OCI-LY3 (cell line): ENCODE data around the gene ELK3.

Experiments used
- H2AFZ ChIP-seq: fragments of 200-600, 300-600 bp; shearing (Covaris generic); 2 replicates; pipeline ENCODE4 v1.6.0; 2014; ENCODE audit warnings: antibody characterized with exemption, low read depth, low read length
- H3K27ac ChIP-seq: fragments of 200-600, 300-600 bp; sonication (generic); 2 replicates; pipeline ENCODE4 v1.5.1; 2014; ENCODE audit warnings: mild to moderate bottlenecking, low read length, moderate library complexity, mixed read lengths
- H3K27me3 ChIP-seq: fragments of 200-600, 300-600 bp; sonication (generic); 2 replicates; pipeline ENCODE4 v1.6.1; 2014; ENCODE audit warnings: low read depth, low read length, mixed read lengths
- H3K36me3 ChIP-seq: fragments of 200-600, 300-600 bp; sonication (generic); replicated peaks from 2 replicates; pipeline ENCODE3; 2014; ENCODE audit warnings: low read depth, low read length, mixed read lengths
- H3K4me1 ChIP-seq: fragments of 300-600, 200-600 bp; sonication (generic); 2 replicates; pipeline ENCODE4 v1.6.1; 2014; ENCODE audit warnings: low read length, mixed read lengths
- H3K4me2 ChIP-seq: fragments of 200-600, 300-600 bp; sonication (generic); 2 replicates; pipeline ENCODE4 v1.6.1; 2014; ENCODE audit warnings: low read length, mixed read lengths
- H3K4me3 ChIP-seq: fragments of 300-600, 200-600 bp; sonication (generic); 2 replicates; pipeline ENCODE4 v1.5.1; 2014; ENCODE audit warnings: antibody characterized with exemption, mild to moderate bottlenecking, low read length, moderate library complexity
- H3K79me2 ChIP-seq: fragments of 300-600, 200-600 bp; shearing (Covaris generic); 2 replicates; pipeline ENCODE4 v1.6.1; 2014; ENCODE audit warnings: mild to moderate bottlenecking, low read length, mixed read lengths
- H3K9ac ChIP-seq: fragments of 300-600, 200-600 bp; shearing (Covaris generic); 2 replicates; pipeline ENCODE4 v1.6.0; 2014; ENCODE audit warnings: mild to moderate bottlenecking, low read length, moderate library complexity
- H3K9me3 ChIP-seq: fragments of 200-600, 300-600 bp; shearing (Covaris generic); 2 replicates; pipeline ENCODE4 v1.6.1; 2014; ENCODE audit warnings: low read length, mixed read lengths; ENCODE audit not compliant: insufficient read depth
- H4K20me1 ChIP-seq: fragments of 200-600, 300-600 bp; sonication (generic); 2 replicates; pipeline ENCODE4 v1.6.1; 2016; ENCODE audit warnings: low read length, mixed read lengths; ENCODE audit not compliant: insufficient read depth
- EZH2phosphoT487 ChIP-seq: fragments of 200-600 bp; shearing (Covaris generic); IDR thresholded peaks from 2 replicates; pipeline ENCODE4 v1.6.1; 2018; ENCODE audit warnings: antibody characterized with exemption, mixed run types, low read depth
- TF ChIP-seq, protein P1 (sequence below): fragments of 200-600, 300-600 bp; sonication (generic); IDR thresholded peaks from 2 replicates; pipeline ENCODE4 v1.5.1; 2014; ENCODE audit warnings: antibody characterized with exemption, low read length, low read depth

The ELK3 gene

GRCh38 chr12:96265400-96265799, 71.2 kb downstream of the ELK3 start:
- Histone ChIP-seq H3K9ac (no peak overlapping the region), H4K20me1 (peaks cover 9% of the 10 kb centered on the region; the same call in 1 of the 2 replicates), H3K36me3 (peaks cover 44% of the 10 kb centered on the region), H3K4me2 (no peak overlapping the region), H3K9me3 (no peaks in the 10 kb centered on the region), H3K27ac (no peak overlapping the region), H3K79me2 (peaks cover 7% of the 10 kb centered on the region; the same call in 1 of the 2 replicates), H3K4me1 (peaks cover 9% of the 10 kb centered on the region), H2AFZ (no peak overlapping the region), H3K27me3 (no peaks in the 10 kb centered on the region), H3K4me3 (no peak overlapping the region)
- no peak for TF ChIP-seq EZH2phosphoT487
- TF ChIP-seq, protein P1, sequence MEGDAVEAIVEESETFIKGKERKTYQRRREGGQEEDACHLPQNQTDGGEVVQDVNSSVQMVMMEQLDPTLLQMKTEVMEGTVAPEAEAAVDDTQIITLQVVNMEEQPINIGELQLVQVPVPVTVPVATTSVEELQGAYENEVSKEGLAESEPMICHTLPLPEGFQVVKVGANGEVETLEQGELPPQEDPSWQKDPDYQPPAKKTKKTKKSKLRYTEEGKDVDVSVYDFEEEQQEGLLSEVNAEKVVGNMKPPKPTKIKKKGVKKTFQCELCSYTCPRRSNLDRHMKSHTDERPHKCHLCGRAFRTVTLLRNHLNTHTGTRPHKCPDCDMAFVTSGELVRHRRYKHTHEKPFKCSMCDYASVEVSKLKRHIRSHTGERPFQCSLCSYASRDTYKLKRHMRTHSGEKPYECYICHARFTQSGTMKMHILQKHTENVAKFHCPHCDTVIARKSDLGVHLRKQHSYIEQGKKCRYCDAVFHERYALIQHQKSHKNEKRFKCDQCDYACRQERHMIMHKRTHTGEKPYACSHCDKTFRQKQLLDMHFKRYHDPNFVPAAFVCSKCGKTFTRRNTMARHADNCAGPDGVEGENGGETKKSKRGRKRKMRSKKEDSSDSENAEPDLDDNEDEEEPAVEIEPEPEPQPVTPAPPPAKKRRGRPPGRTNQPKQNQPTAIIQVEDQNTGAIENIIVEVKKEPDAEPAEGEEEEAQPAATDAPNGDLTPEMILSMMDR, result no peak

- H3K9ac ChIP-seq, result no peak overlapping the region
- H3K27ac ChIP-seq, result no peak overlapping the region
- peaks cover 9% of the 10 kb centered on the region; the same call in 1 of the 2 replicates for H4K20me1 ChIP-seq
- no peak overlapping the region for H3K4me3 ChIP-seq
- no peaks in the 10 kb centered on the region for H3K27me3 ChIP-seq
- H3K9me3 ChIP-seq, result no peaks in the 10 kb centered on the region
- no peak for TF ChIP-seq EZH2phosphoT487
- TF ChIP-seq, protein P1, result no peak
- H3K79me2 ChIP-seq, result peaks cover 5% of the 10 kb centered on the region; the same call in 1 of the 2 replicates
- H2AFZ ChIP-seq, result no peak overlapping the region
- peaks cover 41% of the 10 kb centered on the region for H3K36me3 ChIP-seq
- no peak overlapping the region for H3K4me2 ChIP-seq
- H3K4me1 ChIP-seq, result peaks cover 9% of the 10 kb centered on the region
These were observed 71.7 kb downstream of the ELK3 start for GRCh38 chr12:96265836-96266235.

DNA sequence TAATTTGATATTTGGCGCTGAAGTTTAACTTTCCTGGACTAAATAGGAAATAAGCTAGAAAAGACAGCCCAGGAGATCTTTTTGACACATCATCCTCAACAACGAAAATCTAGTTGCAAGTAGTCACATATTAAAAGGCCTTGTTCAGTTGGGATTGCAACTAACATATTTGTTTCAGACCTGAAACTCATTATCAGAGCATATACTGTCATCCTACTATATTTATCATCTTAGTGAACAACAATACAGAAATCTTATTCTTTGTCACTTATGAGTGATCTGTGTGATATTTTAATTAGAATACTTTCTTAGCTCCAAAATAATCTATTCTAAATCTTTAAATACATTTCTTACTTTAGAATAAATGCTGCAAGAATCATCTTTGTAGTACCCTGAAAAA, 72.1 kb downstream of the ELK3 start:
- no peak overlapping the region for H2AFZ ChIP-seq
- H3K36me3 ChIP-seq, result peaks cover 41% of the 10 kb centered on the region
- TF ChIP-seq EZH2phosphoT487, result no peak
- TF ChIP-seq, protein P1, result no peak
- H3K4me1 ChIP-seq, result peaks cover 9% of the 10 kb centered on the region
- no peaks in the 10 kb centered on the region for H3K27me3 ChIP-seq
- no peak overlapping the region for H3K4me3 ChIP-seq
- no peaks in the 10 kb centered on the region for H3K9me3 ChIP-seq
- H3K9ac ChIP-seq, result no peak overlapping the region
- peaks cover 9% of the 10 kb centered on the region; the same call in 1 of the 2 replicates for H4K20me1 ChIP-seq
- no peak overlapping the region for H3K27ac ChIP-seq
- peaks cover 2% of the 10 kb centered on the region; the same call in 1 of the 2 replicates for H3K79me2 ChIP-seq
- no peak overlapping the region for H3K4me2 ChIP-seq

- Histone ChIP-seq H3K27ac (no peak overlapping the region), H3K4me3 (no peak overlapping the region), H3K4me2 (no peak overlapping the region), H3K27me3 (no peaks in the 10 kb centered on the region), H3K9me3 (no peaks in the 10 kb centered on the region), H3K4me1 (peaks cover 19% of the 10 kb centered on the region), H3K79me2 (no peaks in the 10 kb centered on the region), H3K9ac (no peak overlapping the region), H2AFZ (no peak overlapping the region), H4K20me1 (peaks cover 9% of the 10 kb centered on the region; the same call in 1 of the 2 replicates), H3K36me3 (peaks cover 37% of the 10 kb centered on the region)
- TF ChIP-seq, protein P1, result no peak
- TF ChIP-seq EZH2phosphoT487, result no peak
These were observed 77.5 kb downstream of the ELK3 start for GRCh38 chr12:96271469-96272199.
